ENCODE measurements around the gene C13orf42.

C13orf42 gene

GRCh38 chr13:51154029-51154555, 43.0 kb upstream of the C13orf42 start:
- no peak for TF ChIP-seq CTCF (IDR thresholded peaks at IDR 0.05; ENCODE audit: low read depth, low read length, missing control alignments)
- in situ Hi-C loops (cut with HindIII; ENCODE audit: low sequenced_read_pairs) = no loop called here
- DNase-seq (ENCODE audit: low read depth) = no peak
- no peak overlapping the region for H3K4me3 ChIP-seq (ENCODE audit: low read depth, low read length)

GRCh38 chr13:51153527-51153926, 42.5 kb upstream of the C13orf42 start:
- no peak for DNase-seq (ENCODE audit: low read depth)
- in situ Hi-C loops (cut with HindIII; ENCODE audit: low sequenced_read_pairs) = no loop called here
- H3K4me3 ChIP-seq (ENCODE audit: low read depth, low read length) = no peak overlapping the region
- no peak for TF ChIP-seq CTCF (IDR thresholded peaks at IDR 0.05; ENCODE audit: low read depth, low read length, missing control alignments)

- DNase-seq (ENCODE audit: low read depth) = no peak
- in situ Hi-C loops (cut with HindIII; ENCODE audit: low sequenced_read_pairs) = no loop called here
- no peak for TF ChIP-seq CTCF (IDR thresholded peaks at IDR 0.05; ENCODE audit: low read depth, low read length, missing control alignments)
- H3K4me3 ChIP-seq (ENCODE audit: low read depth, low read length) = no peak overlapping the region
These were observed 41.6 kb upstream of the C13orf42 start for GRCh38 chr13:51152701-51153100.

GRCh38 chr13:51151463-51151862, 40.4 kb upstream of the C13orf42 start:
- TF ChIP-seq CTCF (IDR thresholded peaks at IDR 0.05; ENCODE audit: low read depth, low read length, missing control alignments) = no peak
- in situ Hi-C loops (cut with HindIII; ENCODE audit: low sequenced_read_pairs) = no loop called here
- DNase-seq (ENCODE audit: low read depth) = no peak
- H3K4me3 ChIP-seq (ENCODE audit: low read depth, low read length) = no peak overlapping the region

- no peak overlapping the region for H3K4me3 ChIP-seq (ENCODE audit: low read depth, low read length)
- peak; percentile 83 for TF ChIP-seq CTCF (IDR thresholded peaks at IDR 0.05; ENCODE audit: low read depth, low read length, missing control alignments)
- peak; percentile 57 for DNase-seq (ENCODE audit: low read depth)
- in situ Hi-C loops (cut with HindIII; ENCODE audit: low sequenced_read_pairs) = no loop called here
These were observed 38.0 kb upstream of the C13orf42 start for GRCh38 chr13:51148952-51149573.

GRCh38 chr13:51148223-51148951, 37.3 kb upstream of the C13orf42 start:
- in situ Hi-C loops (cut with HindIII; ENCODE audit: low sequenced_read_pairs) = no loop called here
- H3K4me3 ChIP-seq (ENCODE audit: low read depth, low read length) = no peak overlapping the region
- no peak for DNase-seq (ENCODE audit: low read depth)
- no peak for TF ChIP-seq CTCF (IDR thresholded peaks at IDR 0.05; ENCODE audit: low read depth, low read length, missing control alignments)
